NCI-H526 treated with DMSO at 0.1 percent for 48 hours (cell line): ENCODE measurements around the gene ABHD4.
"Not testable (repeated sequence)": the region's sequence is repeated elsewhere in the genome, so short reads cannot be mapped to it uniquely, and the experiment has no call there.

Experiments
- DNase-seq: peaks from one replicate; lab custom pipeline; 2025; lab: John Stamatoyannopoulos, UW

The ABHD4 gene

DNA sequence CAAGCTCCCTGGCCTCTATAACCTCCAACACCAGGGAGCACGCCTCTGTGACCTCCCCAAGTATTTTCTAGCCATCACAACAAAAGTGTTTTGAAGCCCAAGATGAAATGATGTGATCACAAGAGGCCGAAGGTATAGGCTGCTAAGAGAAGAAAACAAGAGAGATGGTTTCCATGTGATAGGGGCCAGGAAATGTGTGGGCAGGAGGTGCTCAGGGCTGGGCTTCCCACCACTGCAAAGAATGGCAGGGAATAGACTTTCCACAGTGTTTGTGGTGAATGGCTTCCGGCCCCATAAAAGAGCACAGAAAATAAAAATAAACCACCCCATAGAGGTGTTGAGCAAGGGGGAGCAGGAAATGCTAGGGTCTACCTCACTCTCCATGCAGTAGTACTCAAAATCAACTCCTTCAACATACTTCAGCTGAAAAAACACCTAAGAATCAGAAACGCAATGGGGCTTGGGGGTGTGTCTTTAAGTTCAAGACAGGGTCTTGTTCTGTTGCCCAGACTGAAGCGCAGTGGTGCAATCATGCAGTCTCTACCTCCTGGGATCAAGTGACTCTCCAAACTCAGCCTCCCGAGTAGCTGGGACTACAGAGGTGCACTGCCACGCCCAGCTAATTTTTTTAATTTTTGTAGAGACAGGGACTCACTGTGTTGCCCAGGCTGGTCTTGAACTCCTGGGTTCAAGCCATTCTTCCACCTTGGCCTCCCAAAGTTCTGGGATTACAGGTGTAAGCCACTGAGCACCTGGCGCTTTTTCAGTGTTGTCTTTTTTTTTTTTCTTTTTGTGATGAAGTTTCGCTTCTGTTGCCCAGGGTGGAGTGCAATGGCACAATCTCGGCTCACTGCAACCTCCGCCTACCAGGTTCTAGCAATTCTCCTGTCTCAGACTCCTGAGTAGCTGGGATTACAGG lies 36.2 kb upstream of the ABHD4 start:
- no peak for DNase-seq

- DNase-seq: no peak
These were observed 34.1 kb upstream of the ABHD4 start for GRCh38 chr14:22563987-22564386.

- no peak for DNase-seq
These were observed 33.6 kb upstream of the ABHD4 start for GRCh38 chr14:22564463-22564862.

GRCh38 chr14:22565391-22565945 lies 32.6 kb upstream of the ABHD4 start:
- no peak for DNase-seq

- DNase-seq: not testable (repeated sequence)
These were observed 31.8 kb upstream of the ABHD4 start for GRCh38 chr14:22566266-22566665.

DNA sequence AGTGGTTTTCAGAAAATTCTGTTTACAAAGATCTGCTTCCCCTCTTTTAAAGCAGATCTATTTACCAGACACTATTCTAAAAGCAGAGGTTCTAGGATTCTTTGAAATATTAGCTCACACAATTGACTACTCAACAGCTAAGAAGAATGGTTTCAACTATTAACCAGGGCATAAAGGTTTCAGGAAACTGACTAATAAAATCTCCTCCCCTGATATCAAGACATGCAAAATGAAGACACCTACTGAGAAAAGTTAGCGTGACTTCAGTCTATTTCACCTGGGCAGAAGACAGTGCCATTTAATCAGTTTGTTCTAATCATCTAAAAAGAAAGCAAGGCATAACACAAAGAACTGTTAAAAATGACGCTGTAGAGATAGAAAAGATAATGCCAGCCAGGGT lies 31.3 kb upstream of the ABHD4 start:
- DNase-seq: no peak

DNA sequence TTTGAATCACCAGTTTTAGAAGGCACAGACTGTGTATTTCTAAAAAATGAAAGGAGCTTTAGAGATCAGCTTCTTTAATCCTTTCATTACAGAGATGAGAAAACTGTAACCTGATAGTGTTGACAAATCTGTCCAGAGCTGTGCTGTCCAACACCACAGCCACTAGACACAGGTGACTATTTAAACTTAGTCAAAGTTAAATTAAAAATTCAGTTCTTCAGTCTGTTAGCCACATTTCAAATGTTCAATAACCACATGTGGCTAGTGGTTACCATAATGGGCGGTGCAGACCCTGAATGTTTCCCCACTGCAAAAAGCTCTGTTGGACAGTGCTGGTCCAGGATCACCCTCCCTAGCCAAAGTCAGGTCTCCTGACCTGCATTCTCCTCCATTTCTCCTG lies 30.7 kb upstream of the ABHD4 start:
- no peak for DNase-seq

GRCh38 chr14:22569106-22569736 lies 28.9 kb upstream of the ABHD4 start:
- DNase-seq: no peak

- DNase-seq: no peak
These were observed 28.4 kb upstream of the ABHD4 start for GRCh38 chr14:22569737-22570131.

GRCh38 chr14:22570132-22570949 lies 27.8 kb upstream of the ABHD4 start:
- peak; percentile 28 for DNase-seq

DNA sequence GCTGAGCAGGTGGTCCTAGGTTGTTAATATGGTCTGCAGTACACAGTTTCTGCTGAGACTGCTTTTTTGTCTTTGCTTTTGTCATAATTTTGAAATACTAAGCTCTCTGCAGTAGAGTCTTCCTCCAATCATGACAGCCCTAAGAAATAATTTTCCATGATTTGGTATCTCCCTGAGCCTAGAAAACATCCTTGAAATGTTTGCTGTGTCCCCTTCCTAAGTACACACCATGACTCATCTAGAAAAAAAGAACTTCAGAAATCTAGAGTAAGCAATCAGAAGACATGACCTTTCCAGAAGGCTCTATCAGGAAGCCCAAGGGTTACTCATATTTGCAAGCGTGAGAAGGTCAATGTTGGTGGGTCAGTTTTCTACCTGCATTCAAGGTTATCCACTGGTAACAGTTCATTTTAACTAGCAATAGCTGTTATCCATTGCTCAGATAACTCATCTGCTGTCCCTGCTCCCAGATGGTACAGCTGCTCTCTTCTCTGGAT lies 25.5 kb upstream of the ABHD4 start:
- no peak for DNase-seq

- DNase-seq: no peak
These were observed 24.3 kb upstream of the ABHD4 start for GRCh38 chr14:22573804-22574203.

- peak; percentile 11 for DNase-seq
These were observed 20.7 kb upstream of the ABHD4 start for GRCh38 chr14:22577334-22577908.

DNA sequence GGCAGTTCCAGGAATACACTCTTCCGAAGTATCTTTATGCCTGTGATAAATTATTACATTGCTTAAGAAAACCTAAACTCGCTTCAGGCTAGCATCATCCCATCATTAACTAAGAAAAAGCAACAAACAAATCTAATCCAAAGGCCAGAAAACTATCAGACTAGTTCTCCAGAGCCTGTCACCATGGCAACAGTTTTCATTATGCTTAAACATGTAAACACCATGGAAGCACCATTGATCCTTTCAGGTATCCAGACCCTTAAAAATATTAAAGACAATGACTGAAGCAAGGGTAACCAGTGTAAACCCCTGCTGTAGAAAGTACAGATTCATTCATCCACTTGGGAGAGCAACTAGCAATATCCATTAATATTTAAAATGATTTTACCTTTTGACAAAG lies 18.9 kb upstream of the ABHD4 start:
- DNase-seq: no peak

DNA sequence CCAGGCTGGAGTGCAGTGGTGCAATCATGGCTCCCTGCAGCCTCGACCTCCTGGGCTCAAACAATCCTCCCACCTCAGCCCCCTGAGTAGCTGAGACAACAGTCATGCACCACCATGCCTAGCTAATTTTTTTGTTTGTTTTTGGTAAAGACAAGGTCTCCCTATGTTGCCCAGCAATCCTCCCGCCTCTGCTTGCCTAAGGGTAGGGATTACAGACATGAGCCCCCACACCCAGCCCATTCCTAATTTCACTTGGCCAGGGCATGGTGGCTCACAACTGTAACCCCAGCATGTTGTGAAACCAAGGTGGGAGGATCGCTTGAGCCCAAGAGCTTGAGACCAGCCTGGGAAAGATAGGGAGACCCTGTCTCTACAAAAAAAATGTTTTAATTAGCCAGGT lies 18.2 kb upstream of the ABHD4 start:
- DNase-seq: no peak

DNA sequence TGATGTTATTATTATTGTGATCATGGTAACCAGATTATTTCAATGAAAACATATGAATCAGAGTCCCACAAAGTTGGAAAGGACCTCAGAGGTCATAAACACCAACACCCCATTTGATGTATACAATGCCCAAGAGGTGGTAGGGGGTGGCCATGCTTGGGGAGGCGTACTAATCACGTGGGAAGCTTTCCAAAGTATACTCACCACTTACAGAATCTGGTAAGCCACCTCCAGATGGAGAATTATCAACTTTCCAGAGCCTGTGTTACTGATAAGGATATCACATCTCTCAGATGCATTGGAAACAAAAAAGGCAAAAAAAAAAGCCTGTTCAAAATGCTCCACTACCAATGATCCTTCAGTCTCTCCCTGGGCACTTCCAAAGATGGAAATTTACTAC lies 17.5 kb upstream of the ABHD4 start:
- no peak for DNase-seq

GRCh38 chr14:22583994-22584393 lies 14.1 kb upstream of the ABHD4 start:
- DNase-seq: no peak

GRCh38 chr14:22587247-22587646 lies 10.9 kb upstream of the ABHD4 start:
- DNase-seq: no peak

GRCh38 chr14:22587677-22588422 lies 10.2 kb upstream of the ABHD4 start:
- not testable (repeated sequence) for DNase-seq

- no peak for DNase-seq
These were observed 9.5 kb upstream of the ABHD4 start for GRCh38 chr14:22588526-22589095.
